Stimulated activated CD4-positive, alpha-beta T cell treated with anti-CD3 and anti-CD28 coated beads, TNF-alpha, amount 100 ng/mL, for 1 hour (primary cell): ENCODE data around the gene HIVEP1.
A peak's percentile ranks its signal among the peaks of the same experiment; 100 is the strongest.

Source experiments
- DNase-seq, 3 donors: peaks; one replicate each; pipeline ENCODE4 v3.0.0-alpha.2; 2020; ENCODE audit warnings: low read depth in 3 of 3, low spot score in 1 of 3

HIVEP1 gene

GRCh38 chr6:12047792-12048432 lies 35.8 kb downstream of the HIVEP1 start:
- DNase-seq, result no peak

- no peak for DNase-seq
Measured at GRCh38 chr6:12048609-12049008, 36.5 kb downstream of the HIVEP1 start.

GRCh38 chr6:12049165-12049564 lies 37.1 kb downstream of the HIVEP1 start:
- DNase-seq, result no peak

- DNase-seq, result no peak
Measured at GRCh38 chr6:12051861-12052368, 39.8 kb downstream of the HIVEP1 start.

GRCh38 chr6:12058172-12058961 lies 46.3 kb downstream of the HIVEP1 start:
- no peak for DNase-seq

GRCh38 chr6:12060780-12061609 lies 48.9 kb downstream of the HIVEP1 start:
- peak; percentile 15 to 30 (median 19) for DNase-seq

GRCh38 chr6:12062605-12063004 lies 50.5 kb downstream of the HIVEP1 start:
- DNase-seq, result no peak

GRCh38 chr6:12064131-12064530 lies 52.0 kb downstream of the HIVEP1 start:
- no peak for DNase-seq

- DNase-seq, result no peak
Measured at GRCh38 chr6:12064538-12065071, 52.5 kb downstream of the HIVEP1 start.

GRCh38 chr6:12065321-12066140 lies 53.4 kb downstream of the HIVEP1 start:
- DNase-seq, result no peak

GRCh38 chr6:12066297-12066696 lies 54.2 kb downstream of the HIVEP1 start:
- DNase-seq, result no peak

- DNase-seq, result no peak
Measured at GRCh38 chr6:12068899-12069557, 56.9 kb downstream of the HIVEP1 start.

- no peak for DNase-seq
Measured at GRCh38 chr6:12069891-12070529, 57.9 kb downstream of the HIVEP1 start.

GRCh38 chr6:12071064-12071615 lies 59.0 kb downstream of the HIVEP1 start:
- DNase-seq, result no peak

GRCh38 chr6:12075067-12075563 lies 63.0 kb downstream of the HIVEP1 start:
- no peak for DNase-seq

GRCh38 chr6:12077021-12077710 lies 65.1 kb downstream of the HIVEP1 start:
- DNase-seq, result no peak

GRCh38 chr6:12078014-12078413 lies 65.9 kb downstream of the HIVEP1 start:
- no peak for DNase-seq

GRCh38 chr6:12081771-12082170 lies 69.7 kb downstream of the HIVEP1 start:
- no peak for DNase-seq
